ENCODE data around the gene HCN3.
"Not testable (repeated sequence)": the region's sequence is repeated elsewhere in the genome, so short reads cannot be mapped to it uniquely, and the experiment has no call there.

Gene HCN3

DNA sequence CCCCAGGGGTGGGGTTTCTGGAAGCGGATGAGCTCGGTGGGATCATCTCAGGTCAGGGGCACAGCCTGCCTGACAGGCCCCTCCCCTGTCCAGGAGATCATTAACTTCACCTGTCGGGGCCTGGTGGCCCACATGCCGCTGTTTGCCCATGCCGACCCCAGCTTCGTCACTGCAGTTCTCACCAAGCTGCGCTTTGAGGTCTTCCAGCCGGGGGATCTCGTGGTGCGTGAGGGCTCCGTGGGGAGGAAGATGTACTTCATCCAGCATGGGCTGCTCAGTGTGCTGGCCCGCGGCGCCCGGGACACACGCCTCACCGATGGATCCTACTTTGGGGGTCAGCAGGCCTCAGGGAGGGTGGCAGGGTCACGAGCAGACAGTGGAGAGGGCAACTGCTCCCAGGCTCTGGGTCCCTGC is 8.4 kb downstream of the HCN3 start:
- no peak for DNase-seq

GRCh38 chr1:155286544-155286943 is 9.3 kb downstream of the HCN3 start:
- DNase-seq, result no peak

GRCh38 chr1:155287987-155288543 is 10.8 kb downstream of the HCN3 start:
- DNase-seq, result no peak

DNA sequence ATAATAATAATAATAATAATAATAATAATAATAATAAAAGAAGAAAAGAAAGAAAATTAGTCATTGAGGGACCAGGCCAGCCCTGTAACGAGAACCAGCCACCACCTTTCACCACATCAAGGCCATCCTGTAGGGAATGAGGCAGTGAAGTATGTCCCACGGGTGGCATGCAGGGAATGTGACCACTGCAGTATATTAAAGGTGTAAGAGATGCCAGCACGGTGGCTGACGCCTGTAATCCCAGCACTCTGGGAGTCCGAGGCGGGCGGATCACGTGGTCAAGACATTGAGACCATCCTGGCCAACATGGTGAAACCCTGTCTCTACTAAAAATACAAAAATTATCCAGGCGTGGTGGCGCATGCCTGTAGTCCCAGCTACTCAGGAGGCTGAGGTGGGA is 13.7 kb downstream of the HCN3 start:
- DNase-seq, result not testable (repeated sequence)

- DNase-seq, result no peak
Observed at GRCh38 chr1:155293086-155293749, 16.0 kb downstream of the HCN3 start.

- DNase-seq, result peak; percentile 27
Observed at GRCh38 chr1:155294520-155295182, 17.4 kb downstream of the HCN3 start.

DNA sequence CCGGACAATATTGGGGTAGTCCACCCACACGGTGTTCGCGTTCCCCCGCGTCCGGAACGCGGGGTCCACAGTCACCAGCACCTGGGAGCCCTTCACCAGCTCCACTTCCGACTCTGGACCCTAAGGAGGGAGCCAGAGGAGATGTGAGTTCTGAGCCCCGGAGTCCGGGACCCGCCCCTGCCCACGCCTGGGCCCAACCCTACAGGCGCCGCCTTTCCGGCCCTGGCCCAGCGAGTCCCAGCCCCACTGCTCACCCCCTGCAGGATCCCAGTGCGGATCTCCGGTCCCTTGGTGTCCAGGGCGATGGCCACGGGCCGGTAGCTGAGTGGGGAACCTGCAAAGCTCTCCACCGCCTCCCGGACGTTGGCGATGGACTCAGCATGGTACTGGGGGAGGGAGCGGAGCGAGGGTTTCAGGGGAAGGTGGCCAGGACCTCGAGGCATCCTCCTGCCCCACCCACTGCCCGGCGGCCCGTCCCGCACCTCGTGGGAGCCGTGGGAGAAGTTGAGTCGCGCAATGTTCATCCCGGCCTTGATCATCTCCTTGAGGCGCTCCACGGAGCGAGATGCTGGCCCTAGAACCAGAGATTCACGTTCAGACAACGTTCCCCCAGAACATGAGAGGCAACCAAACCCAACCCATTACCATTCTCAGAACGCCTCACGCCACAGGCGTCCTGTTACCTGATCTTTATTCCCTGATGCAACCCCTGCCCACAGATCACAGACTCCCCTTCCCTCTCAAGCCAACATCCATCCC is 18.1 kb downstream of the HCN3 start:
- peak; percentile 12 for DNase-seq

- no peak for DNase-seq
Observed at GRCh38 chr1:155295942-155296267, 18.6 kb downstream of the HCN3 start.

- no peak for DNase-seq
Observed at GRCh38 chr1:155296661-155297060, 19.4 kb downstream of the HCN3 start.

- no peak for DNase-seq
Observed at GRCh38 chr1:155297384-155297783, 20.1 kb downstream of the HCN3 start.

DNA sequence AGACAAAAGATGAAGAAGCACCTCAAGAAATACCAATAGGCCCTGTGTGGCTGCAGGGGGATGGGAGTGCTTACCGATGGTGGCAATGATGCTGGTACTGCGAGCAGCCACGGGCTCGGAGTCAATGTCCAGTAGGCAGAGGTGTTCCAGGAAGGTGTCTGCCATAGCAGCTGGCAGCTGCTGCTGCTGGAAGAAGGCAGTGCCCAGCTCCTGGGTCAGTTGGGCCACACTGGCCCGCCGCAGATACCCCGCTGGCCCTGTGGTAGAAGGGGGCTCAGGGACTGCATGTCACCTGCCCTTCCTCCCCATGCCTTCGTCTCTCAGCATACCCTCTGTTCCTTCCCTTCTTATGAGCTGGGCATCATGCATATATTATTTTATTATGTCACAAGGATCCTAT is 22.8 kb downstream of the HCN3 start:
- DNase-seq, result no peak

DNA sequence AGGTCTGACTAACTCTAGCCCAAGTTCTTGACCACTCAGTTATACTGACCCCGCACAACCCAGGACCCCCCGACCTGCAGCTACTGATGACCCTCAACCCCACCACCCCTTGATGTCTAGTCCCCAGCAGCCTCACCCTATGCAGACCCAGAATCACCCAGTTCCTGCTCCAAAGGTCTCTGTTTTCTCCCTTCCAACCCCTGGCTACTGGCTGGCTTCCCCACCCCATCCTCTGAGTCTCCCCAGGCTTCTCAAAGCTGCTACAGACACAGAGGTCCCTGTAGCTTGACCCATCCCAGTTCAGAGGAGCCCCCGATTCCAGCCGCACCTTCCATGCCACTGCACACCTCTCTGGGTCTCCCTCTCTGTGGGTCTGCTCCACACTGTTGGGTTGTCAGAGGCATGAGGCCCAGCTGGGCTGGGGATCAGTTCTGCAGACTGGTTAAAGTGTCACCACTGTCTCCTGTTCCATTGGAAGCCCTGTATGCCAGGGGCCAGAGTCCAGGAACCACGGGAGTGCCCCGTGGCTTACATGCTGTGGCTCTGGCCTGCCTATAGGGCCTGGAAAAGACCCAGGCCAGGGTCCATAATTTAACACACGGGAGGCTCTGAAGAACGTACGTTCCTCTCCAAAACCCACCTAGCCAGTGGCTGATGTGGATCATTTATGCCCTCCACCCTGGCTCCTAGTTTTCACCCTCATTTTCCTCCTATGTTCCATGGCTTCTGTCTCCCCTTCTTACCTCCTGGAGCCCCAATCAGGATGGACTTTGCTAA is 23.5 kb downstream of the HCN3 start:
- no peak for DNase-seq

- no peak for DNase-seq
Observed at GRCh38 chr1:155301342-155301841, 24.1 kb downstream of the HCN3 start, which contains the start of gene PKLR. PKLR (minus strand) TSS chr1:155301438; CDS start chr1:155301395, 43 bp downstream.

DNA sequence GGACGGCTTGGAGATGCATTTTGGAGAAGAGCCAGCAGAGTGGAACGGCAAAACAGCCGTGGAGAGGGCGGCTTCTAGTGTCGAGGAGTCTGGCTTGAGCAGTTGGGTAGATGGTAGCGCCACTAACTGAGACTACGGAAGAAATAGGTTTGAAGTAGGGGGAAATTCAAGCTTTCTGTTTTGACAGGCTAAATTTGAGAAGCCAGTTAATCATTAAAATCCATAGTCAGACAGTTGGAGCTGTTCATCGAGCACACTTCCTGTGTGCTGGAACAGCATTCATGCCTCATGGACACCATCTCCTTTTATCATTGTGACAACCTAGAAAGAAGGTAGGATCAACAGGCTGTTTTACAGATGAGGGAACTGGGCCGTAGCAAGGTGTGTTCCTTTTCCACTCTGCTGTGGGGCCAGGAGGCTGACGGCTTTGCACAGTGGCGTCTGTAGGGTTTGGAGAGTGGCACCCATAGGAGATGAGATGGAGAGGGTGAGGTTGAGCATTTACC is 27.3 kb downstream of the HCN3 start:
- DNase-seq, result no peak

DNA sequence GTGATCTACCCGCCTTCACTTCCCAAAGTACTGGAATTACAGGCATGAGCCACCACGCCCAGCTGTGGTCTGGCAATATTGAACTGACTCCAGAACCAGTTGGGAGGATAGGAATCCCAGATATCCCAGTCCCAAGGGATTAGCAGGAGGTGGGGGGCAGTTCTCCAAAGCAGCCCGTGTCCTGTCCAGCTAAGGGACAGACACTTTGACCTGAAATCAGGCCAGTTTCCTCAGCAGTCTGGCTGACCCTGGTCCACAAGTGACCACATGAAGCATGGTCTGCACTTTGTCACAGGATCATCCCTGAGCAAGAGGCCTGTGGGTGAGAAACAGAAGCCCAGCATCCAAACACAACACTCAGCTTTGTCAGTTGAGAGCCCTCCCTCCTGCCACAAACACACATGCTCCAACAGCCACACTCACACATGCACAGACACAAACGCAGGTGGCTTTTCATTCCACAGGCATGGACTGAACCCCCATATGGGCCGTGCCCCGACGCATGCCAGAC is 28.7 kb downstream of the HCN3 start:
- no peak for DNase-seq

- DNase-seq, result peak; percentile 29
Observed at GRCh38 chr1:155307247-155307740, 30.0 kb downstream of the HCN3 start.

- peak; percentile 96 for DNase-seq
Observed at GRCh38 chr1:155308493-155309422, 31.5 kb downstream of the HCN3 start, which contains the start of gene FDPS. FDPS (plus strand) TSS chr1:155308866; CDS start chr1:155309790, 924 bp downstream.

- no peak for DNase-seq
Observed at GRCh38 chr1:155309423-155310021, 32.3 kb downstream of the HCN3 start.

GRCh38 chr1:155313261-155313660 is 36.0 kb downstream of the HCN3 start:
- no peak for DNase-seq

DNA sequence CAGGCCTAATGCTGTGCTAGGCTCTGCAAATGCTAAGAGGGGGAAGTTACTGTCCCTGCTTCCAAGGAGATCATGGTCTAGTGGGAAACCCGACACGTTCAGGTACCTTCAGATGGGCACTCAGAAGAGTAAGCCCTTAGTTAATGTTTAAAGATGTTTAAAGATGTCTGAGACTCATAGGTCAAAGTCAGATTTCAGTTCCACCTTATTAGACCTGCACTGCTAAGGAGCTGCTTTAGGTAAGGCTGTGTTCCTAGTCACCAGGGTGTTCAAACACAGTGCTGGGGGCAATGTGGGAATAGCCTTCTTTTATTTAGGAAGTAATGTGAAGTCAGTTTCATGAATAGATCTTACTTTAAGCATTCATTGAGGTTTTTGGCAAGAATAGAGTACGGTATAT is 39.7 kb downstream of the HCN3 start:
- no peak for DNase-seq

Data from retina (tissue), 1 donor.